Muscle layer of colon (tissue), 2 donors: ENCODE results near the gene RAB8A.

Source experiments
- H3K27ac ChIP-seq: one replicate; pipeline ENCODE4 v1.7.0; 2013; ENCODE audit warnings: low read depth, mild to moderate bottlenecking, low read length, moderate library complexity
- H3K27me3 ChIP-seq, 2 donors: one replicate each; pipeline ENCODE4 v1.7.0; 2013; ENCODE audit warnings: low read length in 2 of 2, mild to moderate bottlenecking in 2 of 2; ENCODE audit not compliant: insufficient read depth in 2 of 2, control insufficient read depth in 1 of 2
- H3K36me3 ChIP-seq: one replicate; pipeline ENCODE4 v1.7.0; 2013; ENCODE audit warnings: mild to moderate bottlenecking, low read length; ENCODE audit not compliant: insufficient read depth
- H3K4me1 ChIP-seq: one replicate; pipeline ENCODE4 v1.7.0; 2013; ENCODE audit warnings: mild to moderate bottlenecking, low read length; ENCODE audit not compliant: insufficient read depth
- H3K4me3 ChIP-seq, 2 donors: one replicate each; pipeline ENCODE4 v1.7.0; 2013; ENCODE audit warnings: low read length in 2 of 2, low read depth in 1 of 2, mild to moderate bottlenecking in 1 of 2, moderate library complexity in 1 of 2
- H3K9ac ChIP-seq: one replicate; pipeline ENCODE4 v1.7.0; 2013; ENCODE audit warnings: low read length
- H3K9me3 ChIP-seq: one replicate; pipeline ENCODE4 v1.7.0; 2013; ENCODE audit warnings: mild to moderate bottlenecking, low read length
- donor health status: abdominal sarcoma.
- donor health status: Adenocarcinoma of cecum.

Gene RAB8A

GRCh38 chr19:16154557-16154956, 42.9 kb downstream of the RAB8A start:
- Histone ChIP-seq H3K36me3 (no peaks in the 10 kb centered on the region), H3K27ac (no peak overlapping the region), H3K9me3 (no peaks in the 10 kb centered on the region), H3K9ac (no peak overlapping the region), H3K4me1 (no peaks in the 10 kb centered on the region), H3K27me3 (no peaks in the 10 kb centered on the region), H3K4me3 (no peak overlapping the region)

GRCh38 chr19:16155128-16155527, 43.4 kb downstream of the RAB8A start:
- Histone ChIP-seq H3K9ac (no peak overlapping the region), H3K9me3 (no peaks in the 10 kb centered on the region), H3K27me3 (no peaks in the 10 kb centered on the region), H3K4me3 (no peak overlapping the region), H3K27ac (no peak overlapping the region), H3K4me1 (no peaks in the 10 kb centered on the region), H3K36me3 (no peaks in the 10 kb centered on the region)

- no peaks in the 10 kb centered on the region for H3K36me3 ChIP-seq
- H3K27ac ChIP-seq, result no peak overlapping the region
- H3K9ac ChIP-seq, result no peak overlapping the region
- H3K27me3 ChIP-seq, result no peaks in the 10 kb centered on the region
- H3K4me1 ChIP-seq, result no peaks in the 10 kb centered on the region
- no peak overlapping the region for H3K4me3 ChIP-seq
- H3K9me3 ChIP-seq, result no peaks in the 10 kb centered on the region
Measured at GRCh38 chr19:16156904-16157303, 45.2 kb downstream of the RAB8A start.

- no peaks in the 10 kb centered on the region for H3K9me3 ChIP-seq
- H3K27ac ChIP-seq, result no peak overlapping the region
- H3K36me3 ChIP-seq, result no peaks in the 10 kb centered on the region
- H3K4me1 ChIP-seq, result no peaks in the 10 kb centered on the region
- no peak overlapping the region for H3K4me3 ChIP-seq
- H3K27me3 ChIP-seq, result no peaks in the 10 kb centered on the region
- no peak overlapping the region for H3K9ac ChIP-seq
Measured at GRCh38 chr19:16157601-16158000, 45.9 kb downstream of the RAB8A start.

GRCh38 chr19:16159655-16160054, 48.0 kb downstream of the RAB8A start:
- H3K27ac ChIP-seq, result no peak overlapping the region

GRCh38 chr19:16160445-16160942, 48.8 kb downstream of the RAB8A start:
- H3K36me3 ChIP-seq, result no peaks in the 10 kb centered on the region
- H3K27ac ChIP-seq, result no peak overlapping the region
- no peaks in the 10 kb centered on the region for H3K4me1 ChIP-seq
- no peaks in the 10 kb centered on the region for H3K27me3 ChIP-seq
- no peak overlapping the region for H3K4me3 ChIP-seq
- H3K9ac ChIP-seq, result no peak overlapping the region
- H3K9me3 ChIP-seq, result no peaks in the 10 kb centered on the region

More at GRCh38 chr19:16159655-16160054, 48.0 kb downstream of the RAB8A start:
- Histone ChIP-seq H3K9me3 (no peaks in the 10 kb centered on the region), H3K4me1 (no peaks in the 10 kb centered on the region), H3K4me3 (no peak overlapping the region), H3K9ac (no peak overlapping the region), H3K27me3 (no peaks in the 10 kb centered on the region), H3K36me3 (no peaks in the 10 kb centered on the region)

- H3K27ac ChIP-seq, result no peak overlapping the region
- H3K4me3 ChIP-seq, result no peak overlapping the region
- H3K36me3 ChIP-seq, result no peaks in the 10 kb centered on the region
- no peaks in the 10 kb centered on the region for H3K27me3 ChIP-seq
- no peak overlapping the region for H3K9ac ChIP-seq
- no peaks in the 10 kb centered on the region for H3K9me3 ChIP-seq
- no peaks in the 10 kb centered on the region for H3K4me1 ChIP-seq
Measured at GRCh38 chr19:16160943-16161560, 49.4 kb downstream of the RAB8A start.

- Histone ChIP-seq H3K9ac (no peak overlapping the region), H3K4me3 (no peak overlapping the region), H3K4me1 (no peaks in the 10 kb centered on the region), H3K27me3 (no peaks in the 10 kb centered on the region), H3K9me3 (no peaks in the 10 kb centered on the region), H3K36me3 (no peaks in the 10 kb centered on the region), H3K27ac (no peak overlapping the region)
Measured at GRCh38 chr19:16161840-16162239, 50.2 kb downstream of the RAB8A start.

GRCh38 chr19:16164222-16164890, 52.7 kb downstream of the RAB8A start:
- no peaks in the 10 kb centered on the region for H3K27me3 ChIP-seq
- no peak overlapping the region for H3K9ac ChIP-seq
- no peak overlapping the region for H3K4me3 ChIP-seq
- no peaks in the 10 kb centered on the region for H3K36me3 ChIP-seq
- H3K9me3 ChIP-seq, result no peaks in the 10 kb centered on the region
- no peaks in the 10 kb centered on the region for H3K4me1 ChIP-seq
- H3K27ac ChIP-seq, result no peak overlapping the region

- no peak overlapping the region for H3K27ac ChIP-seq
- H3K9me3 ChIP-seq, result no peaks in the 10 kb centered on the region
- H3K9ac ChIP-seq, result no peak overlapping the region
- no peaks in the 10 kb centered on the region for H3K27me3 ChIP-seq
- H3K36me3 ChIP-seq, result no peaks in the 10 kb centered on the region
- no peak overlapping the region for H3K4me3 ChIP-seq
- no peaks in the 10 kb centered on the region for H3K4me1 ChIP-seq
Measured at GRCh38 chr19:16166417-16166816, 54.7 kb downstream of the RAB8A start.

GRCh38 chr19:16167055-16167454, 55.4 kb downstream of the RAB8A start:
- H3K27me3 ChIP-seq, result no peaks in the 10 kb centered on the region

More at GRCh38 chr19:16167055-16167454, 55.4 kb downstream of the RAB8A start:
- no peaks in the 10 kb centered on the region for H3K4me1 ChIP-seq
- H3K9me3 ChIP-seq, result no peaks in the 10 kb centered on the region
- no peaks in the 10 kb centered on the region for H3K36me3 ChIP-seq
- no peak overlapping the region for H3K4me3 ChIP-seq
- no peak overlapping the region for H3K9ac ChIP-seq
- no peak overlapping the region for H3K27ac ChIP-seq
